Stimulated activated CD4-positive, alpha-beta T cell treated with anti-CD3 and anti-CD28 coated beads, Interleukin-1b, Interleukin-23, amount 100 ng/mL, for 48 hours (primary cell): ENCODE measurements around the gene HLA-DOA.
A peak's percentile ranks its signal among the peaks of the same experiment; 100 is the strongest.

Experiments
- DNase-seq: peaks from one replicate; pipeline ENCODE4 v3.0.0-alpha.2; 2020

The HLA-DOA gene

DNA sequence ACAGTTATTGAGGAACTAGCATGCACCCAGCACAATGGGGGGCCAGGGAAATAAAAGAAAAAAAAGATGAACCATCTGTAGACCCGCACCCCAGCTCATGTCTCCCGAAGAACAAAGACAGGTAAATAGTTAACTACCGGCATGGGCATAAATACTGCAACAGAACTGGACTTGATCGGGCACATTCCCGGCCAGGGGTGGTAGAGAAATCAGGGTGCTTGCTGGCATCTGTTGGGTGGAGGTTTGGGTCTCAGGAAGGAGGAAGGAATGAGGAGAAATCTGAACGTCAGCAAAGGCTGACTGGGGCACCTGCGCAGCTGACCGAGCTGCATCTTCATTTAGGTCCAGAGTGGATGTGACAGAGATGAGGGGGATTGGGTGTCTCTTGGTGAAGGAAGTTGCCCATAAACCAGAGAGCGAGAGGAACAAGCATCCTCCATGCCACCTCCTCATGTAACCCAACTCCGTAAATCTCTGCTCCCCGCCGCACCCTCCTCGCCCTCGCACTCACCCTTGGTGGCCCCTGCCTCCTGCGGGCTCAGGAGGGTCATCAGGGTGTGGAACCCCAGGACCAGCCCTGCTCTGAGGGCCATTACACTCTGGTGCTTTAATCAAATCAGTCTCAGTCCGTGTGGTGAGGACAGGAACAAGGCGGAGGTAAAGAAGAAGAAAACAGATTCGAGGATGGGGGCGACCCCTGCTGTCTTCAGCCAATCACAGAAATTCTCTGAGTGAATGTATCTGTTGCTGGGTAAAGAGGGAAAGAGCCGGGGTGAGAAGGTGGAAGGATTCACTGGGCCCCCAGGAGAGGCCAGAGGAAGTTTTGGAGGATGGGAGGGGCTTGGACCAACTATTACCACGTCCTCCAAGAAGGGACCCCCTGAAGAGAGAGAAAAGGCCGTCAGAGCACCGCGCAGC, at the start of gene HLA-DOA:
HLA-DOA (minus strand) TSS at position 648 of the 918 bp plus-strand sequence.
- peak; percentile 41 for DNase-seq

GRCh38 chr6:33057222-33058150, 48.1 kb upstream of the HLA-DOA start:
- DNase-seq: no peak

- no peak for DNase-seq
These were observed 43.8 kb upstream of the HLA-DOA start for GRCh38 chr6:33053230-33053629.

- no peak for DNase-seq
These were observed 43.2 kb upstream of the HLA-DOA start for GRCh38 chr6:33052627-33053026.

DNA sequence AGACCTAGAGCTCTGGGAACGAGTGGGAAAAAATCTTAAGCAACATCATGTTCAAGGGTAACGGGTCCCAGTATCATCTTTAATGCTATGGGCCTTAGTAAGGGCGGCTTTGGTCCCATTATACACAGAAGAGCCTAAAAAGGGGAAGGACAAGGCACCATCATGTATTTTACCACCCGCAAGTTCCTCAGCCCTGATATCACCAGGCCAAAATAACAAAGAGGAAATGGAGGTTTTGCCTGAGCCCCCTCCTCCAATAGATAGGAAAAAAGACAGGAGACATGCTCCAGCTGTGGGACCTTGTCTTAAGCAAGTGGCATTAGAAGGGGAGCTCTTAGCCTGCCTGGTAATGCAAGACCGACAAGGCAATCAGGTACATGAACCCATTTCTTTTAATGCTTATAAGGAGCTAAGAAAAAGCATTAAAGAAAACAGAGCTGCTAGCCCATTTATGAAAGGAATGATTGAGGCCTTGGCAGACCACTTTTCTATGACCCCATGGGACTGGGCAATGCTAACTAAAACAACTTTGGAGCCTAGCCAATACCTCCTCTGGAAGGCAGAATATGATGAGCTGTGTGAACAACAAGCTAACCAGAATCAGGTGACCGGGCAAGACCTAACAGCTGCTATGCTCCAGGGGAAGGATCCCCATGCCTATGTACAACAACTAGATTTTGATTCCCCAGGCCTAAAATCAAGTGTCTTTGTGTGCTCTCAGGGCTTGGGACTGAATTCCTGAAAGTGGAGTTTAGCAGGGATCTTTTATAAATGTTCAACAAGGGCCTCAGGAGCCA, 40.8 kb upstream of the HLA-DOA start:
- DNase-seq: no peak

GRCh38 chr6:33049323-33050013, 40.1 kb upstream of the HLA-DOA start:
- DNase-seq: no peak

GRCh38 chr6:33040157-33040556, 30.8 kb upstream of the HLA-DOA start:
- DNase-seq: no peak

DNA sequence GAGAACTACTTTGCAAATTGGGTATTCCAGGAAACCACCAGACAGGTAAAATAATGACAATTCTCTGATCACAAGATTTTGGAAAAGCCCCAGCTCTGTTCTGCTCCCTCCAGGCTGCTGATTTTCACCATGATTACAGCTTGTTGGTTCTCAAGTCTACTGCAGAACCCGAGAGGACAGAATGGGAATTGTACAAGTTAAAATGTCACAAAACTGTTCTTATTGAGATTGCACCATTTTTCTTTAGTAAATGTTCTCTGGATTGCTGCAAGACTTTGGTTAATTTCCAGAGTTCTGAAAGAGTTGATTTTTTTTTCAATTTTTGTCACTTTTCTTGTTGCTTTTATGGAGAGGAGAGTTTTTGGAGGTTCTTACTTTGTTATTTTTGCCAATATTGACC, 27.1 kb upstream of the HLA-DOA start:
- no peak for DNase-seq

DNA sequence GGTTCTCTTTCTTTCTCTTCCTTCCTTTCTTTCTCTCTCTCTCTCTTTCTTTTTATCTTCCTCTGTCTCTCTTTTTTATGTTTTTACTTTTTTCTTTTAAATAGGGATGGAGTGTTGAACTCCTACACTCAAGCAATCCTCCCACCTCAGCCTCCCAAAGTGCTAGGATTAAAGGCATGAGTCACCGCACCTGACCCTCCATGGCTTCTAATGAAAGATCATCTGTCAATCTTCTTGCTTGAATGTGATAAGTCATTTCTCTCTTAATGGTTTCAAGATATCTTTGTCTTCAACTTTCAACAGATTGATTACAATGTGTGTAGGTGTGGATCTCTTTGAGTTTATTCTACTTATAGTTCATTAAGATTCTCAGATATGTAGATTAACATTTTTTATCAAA, 25.2 kb upstream of the HLA-DOA start:
- DNase-seq: no peak

DNA sequence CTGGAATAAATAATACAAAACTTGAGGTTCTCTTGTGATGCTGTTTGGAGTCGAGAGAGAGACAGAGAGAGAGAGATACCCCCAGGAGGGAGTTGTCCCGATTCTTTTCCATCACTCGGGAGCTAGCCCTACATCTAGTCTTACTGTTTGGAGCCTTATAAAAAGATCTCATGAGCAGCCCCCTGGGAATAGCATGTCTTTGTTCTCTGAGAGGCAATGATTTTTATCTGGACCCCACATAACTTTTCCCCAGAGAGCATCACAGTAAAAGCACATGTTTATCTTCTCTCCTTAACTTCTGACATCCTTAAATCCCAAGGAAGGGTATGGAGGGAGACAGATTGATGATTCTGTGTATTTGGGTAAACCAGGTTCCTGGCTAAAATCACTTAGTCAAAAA, 20.9 kb upstream of the HLA-DOA start:
- no peak for DNase-seq

DNA sequence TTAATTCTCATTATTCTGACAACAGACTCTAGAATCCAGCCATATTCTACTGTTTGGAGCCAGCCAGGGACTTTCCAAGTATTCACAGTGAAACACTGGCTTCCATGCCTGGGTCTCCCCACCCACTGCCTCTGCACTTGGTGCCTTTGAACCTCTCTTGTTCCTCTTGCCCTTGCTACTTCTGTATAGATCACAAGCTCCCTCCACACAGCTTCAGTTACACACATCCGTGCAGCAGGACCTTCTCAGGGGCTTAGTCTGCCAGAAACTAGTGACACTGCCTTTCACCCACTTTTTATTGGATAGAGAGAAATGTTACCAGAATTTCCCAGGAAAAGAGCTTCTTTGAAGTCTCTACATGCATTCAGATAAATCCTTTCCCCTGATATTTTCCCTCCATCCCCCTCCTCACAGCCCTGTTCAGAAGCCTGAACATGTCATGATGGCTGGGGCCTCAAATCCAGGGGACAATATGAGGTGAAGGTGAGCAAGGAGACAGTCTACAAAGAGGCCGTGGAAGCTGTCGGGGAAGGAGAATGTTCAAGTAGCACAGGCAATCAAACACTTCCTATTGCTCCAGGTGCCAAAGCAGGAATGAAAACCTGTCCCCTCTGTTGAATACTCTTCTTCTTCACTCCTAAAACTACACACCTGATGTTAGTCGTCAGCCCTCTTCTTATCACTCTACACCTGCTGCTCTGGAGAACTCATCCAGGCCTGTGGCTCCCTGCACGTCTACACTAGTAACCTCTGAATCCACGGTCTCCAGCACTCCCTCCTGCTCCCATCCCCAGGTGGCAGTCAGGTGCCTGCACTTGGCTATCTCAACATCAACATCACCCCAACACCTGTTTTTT, 20.2 kb upstream of the HLA-DOA start:
- no peak for DNase-seq

- DNase-seq: no peak
These were observed 18.9 kb upstream of the HLA-DOA start for GRCh38 chr6:33028220-33028849.

- DNase-seq: no peak
These were observed 15.1 kb upstream of the HLA-DOA start for GRCh38 chr6:33024521-33024920.

- no peak for DNase-seq
These were observed 14.1 kb upstream of the HLA-DOA start for GRCh38 chr6:33023536-33023935.

GRCh38 chr6:33021917-33022316, 12.5 kb upstream of the HLA-DOA start:
- DNase-seq: no peak

- DNase-seq: no peak
These were observed 10.0 kb upstream of the HLA-DOA start for GRCh38 chr6:33019372-33019771.

DNA sequence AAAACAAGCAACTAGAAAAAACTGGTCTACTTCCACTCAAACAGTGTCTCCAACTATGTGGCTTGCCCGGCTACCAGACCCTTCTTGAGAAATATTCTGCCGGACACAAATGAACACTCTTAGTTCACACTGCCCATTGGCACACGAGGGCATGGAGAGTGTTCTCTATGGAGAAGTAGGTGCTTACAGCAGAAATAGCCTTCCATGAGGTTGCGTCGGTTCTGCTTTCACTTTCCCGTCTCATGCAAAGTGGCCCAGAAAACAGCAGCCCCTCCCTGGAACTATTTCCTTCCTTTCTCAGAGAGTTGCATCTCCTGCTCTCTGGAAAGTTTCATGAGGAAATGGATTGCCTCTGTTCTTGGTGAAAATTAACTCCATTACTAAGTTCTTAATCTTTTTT, 9.5 kb upstream of the HLA-DOA start:
- peak; percentile 16 for DNase-seq

DNA sequence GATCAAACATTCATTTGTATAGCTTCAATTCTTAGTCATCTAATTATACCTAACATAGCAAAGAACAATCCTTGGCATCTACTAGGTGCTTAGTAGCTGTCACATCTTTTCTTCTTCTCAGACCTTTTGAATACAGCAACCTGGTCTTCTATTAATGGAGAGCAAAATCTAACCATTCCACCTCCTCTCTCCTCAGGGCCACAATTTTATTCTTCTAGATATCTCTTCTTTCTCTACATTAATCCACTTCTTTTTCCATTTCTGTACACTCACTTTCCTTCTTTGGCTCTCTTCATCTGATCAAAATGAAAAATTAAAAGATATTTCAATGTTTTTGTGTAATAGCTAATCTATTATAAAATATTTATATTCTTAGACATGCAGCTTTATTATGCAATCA, 9.0 kb upstream of the HLA-DOA start:
- DNase-seq: no peak

GRCh38 chr6:33017694-33018353, 8.4 kb upstream of the HLA-DOA start:
- no peak for DNase-seq

DNA sequence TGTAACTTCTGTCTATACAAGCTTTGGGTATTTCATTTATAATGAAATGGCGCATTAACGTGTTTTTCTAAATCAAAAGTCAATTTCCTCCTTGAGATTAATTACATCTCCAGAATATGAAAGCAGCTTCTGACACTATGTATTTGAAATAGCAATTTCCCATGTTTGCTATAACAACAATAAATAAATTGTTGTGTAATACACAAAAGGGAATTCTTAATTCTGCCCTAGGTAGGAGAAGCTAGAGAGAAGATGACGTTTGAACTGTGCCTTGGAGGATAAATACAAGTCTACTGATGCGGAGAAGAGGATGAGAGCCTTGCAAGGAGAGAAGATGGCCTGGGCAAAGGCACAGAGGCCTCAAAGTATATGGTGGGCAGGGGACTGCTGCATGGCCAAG, 7.6 kb upstream of the HLA-DOA start:
- DNase-seq: no peak
